Hematopoietic multipotent progenitor cell treated with erythropoietin and hydrocortisone succinate and interleukin-3 and kit ligand, for 8 days (in vitro differentiated cells): Measurements from ENCODE around the gene MRC1.

Experiments
- DNase-seq: peaks from one replicate; pipeline ENCODE4 v3.0.0-alpha.2; 2015

The MRC1 gene

GRCh38 chr10:17808971-17809841, at the start of gene MRC1:
MRC1 (plus strand) TSS chr10:17809348; CDS start chr10:17809466, 118 bp downstream.
- DNase-seq = no peak

GRCh38 chr10:17764142-17764541, 45.0 kb upstream of the MRC1 start:
- no peak for DNase-seq

- DNase-seq = no peak
Measured at GRCh38 chr10:17765602-17766001, 43.5 kb upstream of the MRC1 start.

GRCh38 chr10:17766731-17767130, 42.4 kb upstream of the MRC1 start:
- DNase-seq = no peak

- DNase-seq = no peak
Measured at GRCh38 chr10:17768496-17768895, 40.7 kb upstream of the MRC1 start.

- no peak for DNase-seq
Measured at GRCh38 chr10:17768957-17769356, 40.2 kb upstream of the MRC1 start.

GRCh38 chr10:17771017-17771416, 38.1 kb upstream of the MRC1 start:
- DNase-seq = no peak

GRCh38 chr10:17779784-17780183, 29.4 kb upstream of the MRC1 start:
- DNase-seq = no peak

GRCh38 chr10:17780727-17781126, 28.4 kb upstream of the MRC1 start:
- no peak for DNase-seq

- peak; percentile 22 for DNase-seq
Measured at GRCh38 chr10:17781856-17782255, 27.3 kb upstream of the MRC1 start.

GRCh38 chr10:17782921-17783665, 26.1 kb upstream of the MRC1 start:
- DNase-seq = no peak

GRCh38 chr10:17783751-17784150, 25.4 kb upstream of the MRC1 start:
- DNase-seq = no peak

- no peak for DNase-seq
Measured at GRCh38 chr10:17784688-17785087, 24.5 kb upstream of the MRC1 start.

- DNase-seq = no peak
Measured at GRCh38 chr10:17785276-17785930, 23.7 kb upstream of the MRC1 start.

- no peak for DNase-seq
Measured at GRCh38 chr10:17787087-17787961, 21.8 kb upstream of the MRC1 start.

- no peak for DNase-seq
Measured at GRCh38 chr10:17788646-17789045, 20.5 kb upstream of the MRC1 start.

- no peak for DNase-seq
Measured at GRCh38 chr10:17789396-17789795, 19.8 kb upstream of the MRC1 start.

GRCh38 chr10:17790651-17791050, 18.5 kb upstream of the MRC1 start:
- DNase-seq = no peak

- peak; percentile 40 for DNase-seq
Measured at GRCh38 chr10:17792991-17793390, 16.2 kb upstream of the MRC1 start.

- no peak for DNase-seq
Measured at GRCh38 chr10:17793823-17794644, 15.1 kb upstream of the MRC1 start.

- DNase-seq = no peak
Measured at GRCh38 chr10:17795083-17795482, 14.1 kb upstream of the MRC1 start.
